ENCODE results near the gene BCAS3. TPM values are rescaled to one million over a fixed set of nuclear protein-coding genes. Genes with fewer than 3 reads are reported as not detected.
A peak's percentile ranks its signal among the peaks of the same experiment; 100 is the strongest.

The BCAS3 gene
- total RNA-seq, 1 experiment from 2014 or later: 6.0 TPM

DNA sequence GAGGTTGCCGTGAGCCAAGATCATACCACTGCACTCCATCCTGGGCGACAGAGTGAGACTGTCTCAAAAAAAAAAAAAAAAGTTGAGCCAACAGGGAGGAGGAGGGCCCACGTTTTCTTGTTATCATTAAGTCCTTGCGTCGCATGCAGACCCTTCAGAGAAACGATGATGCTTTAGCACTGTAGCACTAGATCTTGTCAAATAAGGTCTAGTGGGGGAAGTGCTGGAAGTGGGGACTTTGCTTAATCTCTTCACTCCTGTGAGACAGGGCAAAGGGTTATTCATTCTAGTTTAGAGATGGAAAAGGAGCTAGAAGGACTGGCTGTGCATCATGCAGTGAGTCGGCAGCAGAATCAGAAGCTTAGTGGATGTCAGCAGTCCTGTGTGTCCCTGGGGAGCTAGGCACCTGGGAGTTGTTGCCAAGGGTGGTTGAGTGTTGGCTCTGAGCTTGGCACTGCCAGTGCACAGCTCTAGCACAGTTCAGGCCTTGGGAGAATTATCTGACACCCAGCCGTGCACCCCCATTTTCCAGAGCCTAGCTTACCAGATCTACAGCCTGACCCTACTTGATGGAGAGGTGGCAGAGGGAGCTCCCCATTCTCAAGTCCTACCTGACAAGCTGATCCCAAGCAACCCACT is 688.5 kb downstream of the BCAS3 start:
- in situ Hi-C loops (cut with HindIII; ENCODE audit: low sequenced_read_pairs): no loop called here
- no peak for DNase-seq (ENCODE audit: low spot score)

DNA sequence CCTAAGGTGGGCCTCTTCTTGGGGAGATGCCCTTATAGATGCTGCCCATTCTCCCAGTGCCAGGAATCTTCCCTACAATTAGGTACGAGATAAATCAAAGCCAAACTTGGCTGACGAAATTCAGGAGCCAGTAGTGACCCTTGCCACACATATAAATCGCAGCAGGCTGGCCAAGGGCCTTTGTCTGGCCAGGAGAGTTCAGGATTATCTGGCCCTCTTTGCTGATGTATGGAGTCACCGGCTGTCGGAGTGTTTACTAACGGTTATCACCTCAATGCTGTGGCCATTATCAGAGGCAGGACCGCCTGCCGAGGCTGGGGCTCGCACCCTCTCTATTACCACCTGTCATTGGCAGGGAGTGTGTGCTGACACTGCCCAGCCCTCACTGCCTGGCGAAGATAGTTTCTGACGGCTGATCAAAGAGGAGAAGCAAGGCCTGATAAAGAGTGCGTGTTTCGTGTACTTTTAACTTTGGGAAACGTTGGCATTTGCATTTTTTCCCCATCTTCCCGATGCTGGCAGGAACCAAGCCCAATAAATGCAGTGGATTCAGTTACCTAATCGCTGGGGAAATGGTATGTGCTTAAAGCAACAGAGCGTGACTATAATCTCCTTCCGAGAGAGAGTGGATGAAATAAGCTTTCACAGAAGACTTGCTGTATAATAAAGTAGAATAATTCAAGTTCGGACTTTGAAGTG is 689.2 kb downstream of the BCAS3 start:
- DNase-seq (ENCODE audit: low spot score): peak; percentile 48
- in situ Hi-C loops (cut with HindIII; ENCODE audit: low sequenced_read_pairs): no loop called here

DNA sequence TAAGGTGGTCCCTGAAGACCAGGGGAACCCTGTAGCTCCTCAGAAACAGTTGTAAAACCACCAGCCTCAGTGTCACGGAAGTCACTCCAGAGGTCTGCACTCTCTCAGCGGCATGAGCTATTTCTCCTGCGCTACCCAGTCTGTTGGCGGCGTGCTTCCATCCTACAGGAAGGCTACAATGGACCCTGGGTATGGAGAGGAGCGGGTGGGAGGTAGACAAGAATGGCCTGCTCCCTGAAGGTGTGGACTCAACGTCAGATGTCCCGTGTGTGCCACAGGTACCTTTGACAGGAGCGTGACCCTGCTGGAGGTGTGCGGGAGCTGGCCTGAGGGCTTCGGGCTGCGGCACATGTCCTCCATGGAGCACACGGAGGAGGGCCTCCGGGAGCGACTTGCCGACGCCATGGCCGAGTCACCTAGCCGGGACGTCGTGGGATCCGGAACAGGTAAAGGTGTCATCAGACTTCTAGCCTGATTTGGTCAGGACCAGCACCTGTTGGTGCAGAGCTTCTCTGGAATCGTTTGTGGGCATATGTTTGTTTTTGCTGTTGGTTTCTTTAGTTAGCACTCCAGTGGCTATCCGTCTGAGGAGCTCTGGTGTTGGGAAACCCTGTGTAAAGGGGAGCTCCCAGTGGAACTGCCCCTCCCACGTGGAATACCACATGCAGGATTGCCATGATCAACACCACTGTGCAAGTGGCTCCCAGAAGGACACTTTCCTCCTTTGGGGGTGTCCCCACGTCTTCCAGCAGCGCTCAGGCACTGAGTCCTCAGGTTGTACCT is 690.6 kb downstream of the BCAS3 start:
- in situ Hi-C loops (cut with HindIII; ENCODE audit: low sequenced_read_pairs): no loop called here
- no peak for DNase-seq (ENCODE audit: low spot score)

DNA sequence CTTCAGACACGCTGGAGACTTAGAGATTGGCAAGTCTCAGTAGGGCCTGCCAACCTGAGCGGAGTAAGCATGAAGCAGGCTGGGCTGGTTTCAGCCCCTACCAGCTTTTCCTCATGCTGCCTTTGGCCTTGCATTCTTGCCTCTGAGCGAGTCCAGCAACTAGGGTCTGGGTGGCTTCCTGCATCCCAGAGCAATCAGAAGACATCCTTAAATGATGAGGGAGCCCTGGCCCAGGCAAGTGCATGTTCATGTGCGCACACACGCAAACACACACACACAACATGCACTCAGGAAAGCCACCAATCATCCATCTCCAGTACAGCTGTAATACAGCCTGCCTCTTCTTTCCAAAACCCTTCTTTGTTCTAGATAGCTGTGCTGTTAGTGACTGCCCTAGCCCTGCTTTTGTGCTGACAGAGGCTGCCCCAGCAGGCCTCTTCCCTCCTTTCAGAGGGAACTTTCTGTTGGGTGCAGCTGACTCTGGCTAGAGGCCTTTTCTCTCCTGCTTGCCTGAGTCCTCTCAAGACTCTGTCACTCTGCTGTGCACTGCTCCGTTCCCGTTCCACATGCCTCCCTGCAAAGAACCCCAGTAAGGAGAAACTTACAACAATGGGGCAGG is 691.3 kb downstream of the BCAS3 start:
- in situ Hi-C loops (cut with HindIII; ENCODE audit: low sequenced_read_pairs): no loop called here
- DNase-seq (ENCODE audit: low spot score): no peak

DNA sequence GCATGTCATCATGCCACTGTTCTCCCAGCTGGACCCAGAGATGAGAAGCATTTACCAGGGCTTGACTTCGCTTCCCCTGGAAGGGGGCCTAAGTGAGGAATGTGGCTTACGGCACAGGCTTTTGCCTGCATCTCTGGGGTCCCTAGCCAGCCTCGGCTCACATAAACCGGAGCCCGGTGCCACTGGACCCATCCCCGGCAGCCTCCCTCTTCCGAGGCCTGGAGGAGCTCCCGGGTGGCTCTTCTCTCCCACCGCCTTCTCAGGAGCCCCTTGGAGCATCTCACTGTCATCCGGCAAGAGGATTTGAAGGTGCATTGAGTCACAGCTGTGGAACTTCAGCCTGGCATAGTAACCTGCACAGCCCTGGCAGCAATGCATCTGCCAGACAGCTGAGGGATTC is 692.1 kb downstream of the BCAS3 start:
- in situ Hi-C loops (cut with HindIII; ENCODE audit: low sequenced_read_pairs): no loop called here
- DNase-seq (ENCODE audit: low spot score): no peak

DNA sequence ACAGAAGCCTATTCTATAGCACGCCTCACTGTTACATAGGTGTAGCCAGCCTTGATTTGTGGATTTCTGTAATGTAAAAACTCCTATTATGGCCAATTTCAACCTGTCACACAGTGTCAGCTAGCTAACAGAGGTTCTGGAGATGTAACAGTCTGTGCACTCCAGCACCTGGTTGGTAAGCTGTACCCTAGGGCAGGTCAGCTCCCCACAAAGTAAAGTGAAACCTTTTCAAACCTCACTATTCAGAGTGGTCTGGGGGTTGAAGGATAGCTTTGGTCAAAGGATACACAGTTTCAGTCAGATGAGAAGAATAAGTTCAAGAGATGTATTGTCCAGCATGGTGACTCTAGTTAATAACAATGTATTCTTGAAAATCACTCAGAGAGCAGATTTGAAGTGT is 693.5 kb downstream of the BCAS3 start:
- in situ Hi-C loops (cut with HindIII; ENCODE audit: low sequenced_read_pairs): no loop called here
- no peak for DNase-seq (ENCODE audit: low spot score)

DNA sequence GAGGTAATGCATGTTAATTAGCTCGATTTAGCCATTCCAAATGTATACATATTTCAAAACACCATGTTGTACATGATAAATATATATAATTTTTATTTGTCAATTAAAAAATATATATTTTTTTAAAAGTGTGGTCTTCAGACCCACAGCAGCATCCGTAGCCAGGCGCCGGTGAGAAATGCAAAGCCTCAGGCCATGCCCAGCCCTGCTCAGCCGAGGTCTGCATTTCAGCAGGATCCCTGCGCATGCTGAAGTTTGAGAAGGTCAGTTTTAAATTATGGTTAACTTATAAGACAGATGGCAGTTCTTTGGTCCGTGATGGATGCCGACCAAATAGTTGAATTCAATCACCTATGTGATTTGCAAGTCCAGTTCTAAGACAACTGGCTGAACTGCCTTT is 694.0 kb downstream of the BCAS3 start:
- in situ Hi-C loops (cut with HindIII; ENCODE audit: low sequenced_read_pairs): no loop called here
- DNase-seq (ENCODE audit: low spot score): no peak

- in situ Hi-C loops (cut with HindIII; ENCODE audit: low sequenced_read_pairs): no loop called here
- DNase-seq (ENCODE audit: low spot score): no peak
These were observed 694.8 kb downstream of the BCAS3 start for GRCh38 chr17:61372436-61372835.

DNA sequence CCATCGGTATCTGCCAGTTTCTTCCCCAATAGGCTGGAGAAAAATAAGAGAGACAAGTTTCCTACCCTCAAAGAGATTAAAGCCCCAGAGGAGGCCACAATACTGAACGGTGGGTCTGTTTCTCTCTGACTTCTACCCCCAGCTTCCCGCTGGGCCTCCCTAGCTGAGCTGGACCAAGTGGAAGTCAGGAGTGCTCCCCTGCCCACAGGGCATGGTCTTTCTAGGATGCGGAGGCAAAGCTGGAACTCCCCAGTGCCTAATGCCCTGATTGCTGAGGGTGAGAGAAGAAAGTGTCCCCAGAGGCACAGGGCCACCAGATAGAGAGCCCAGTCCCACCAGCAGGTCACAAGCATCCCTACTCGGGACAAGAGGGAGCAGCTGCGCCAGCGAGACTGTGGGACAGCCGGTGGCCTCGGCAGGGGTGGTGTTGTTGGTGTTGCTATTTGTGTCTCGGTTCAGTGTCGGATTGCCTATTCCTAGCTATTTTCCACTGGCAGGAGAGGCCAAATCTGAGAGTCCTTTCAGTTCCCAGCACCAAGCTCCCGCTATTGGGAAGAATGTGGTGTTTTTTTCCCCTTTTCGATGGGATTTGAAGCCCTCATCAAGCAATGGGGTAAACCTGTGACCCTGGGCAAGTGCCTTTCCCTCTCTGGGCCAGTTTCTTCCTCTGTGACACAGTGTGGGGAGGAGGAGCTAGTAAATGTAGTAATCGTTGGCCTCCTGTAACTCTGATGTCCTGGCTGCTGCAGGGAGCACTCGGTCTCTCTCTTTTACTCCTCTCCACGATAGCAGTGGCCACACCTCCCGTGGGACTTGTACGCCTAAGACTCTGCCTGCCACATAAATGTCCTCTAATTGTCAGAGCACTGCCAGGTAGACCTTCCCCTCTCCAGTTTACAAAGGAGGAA is 699.5 kb downstream of the BCAS3 start:
- in situ Hi-C loops (cut with HindIII; ENCODE audit: low sequenced_read_pairs): no loop called here

DNA sequence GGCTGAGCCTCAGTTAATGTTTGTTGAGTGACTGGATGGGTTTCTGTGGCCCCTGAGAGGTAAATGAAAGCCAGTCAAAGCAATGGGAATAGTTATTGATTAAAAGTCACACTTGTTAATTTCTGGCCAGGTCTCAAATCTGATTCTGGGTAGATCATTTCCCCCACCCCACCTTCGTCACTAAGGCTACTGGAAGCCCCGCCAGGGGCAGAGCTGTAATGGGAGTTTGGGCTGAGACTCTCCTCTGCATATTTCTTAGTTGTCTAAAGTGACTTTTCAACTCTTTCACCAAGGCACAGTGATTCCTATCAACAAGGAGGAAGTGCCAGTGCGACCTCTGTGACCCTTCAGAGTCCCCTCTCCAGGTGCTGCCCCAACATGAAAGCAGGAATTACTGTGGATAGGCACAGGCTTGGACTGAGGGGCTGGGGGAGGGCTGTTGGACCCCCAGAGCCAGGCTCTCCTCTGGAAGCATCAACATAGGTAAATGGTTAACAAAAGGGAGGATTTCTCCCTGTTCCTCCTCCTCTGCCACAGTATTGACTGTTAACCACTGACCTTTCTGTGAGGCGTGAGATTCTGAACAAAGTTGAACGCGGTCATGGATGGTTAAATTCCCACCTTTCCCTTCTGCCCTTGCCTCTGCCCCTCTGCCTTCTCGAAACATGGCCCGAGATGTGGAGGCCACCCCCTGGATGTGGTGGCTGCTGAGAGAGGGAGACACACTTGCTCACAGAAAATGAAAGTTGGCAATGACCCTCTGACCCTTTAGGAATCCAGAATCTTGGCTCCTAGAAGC is 701.2 kb downstream of the BCAS3 start:
- in situ Hi-C loops (cut with HindIII; ENCODE audit: low sequenced_read_pairs): no loop called here
- no peak for DNase-seq (ENCODE audit: low spot score)

More for the DNA sequence above, 699.5 kb downstream of the BCAS3 start:
- no peak for DNase-seq (ENCODE audit: low spot score)

GRCh38 chr17:61379457-61380216 is 702.0 kb downstream of the BCAS3 start:
- in situ Hi-C loops (cut with HindIII; ENCODE audit: low sequenced_read_pairs): no loop called here
- no peak for DNase-seq (ENCODE audit: low spot score)

DNA sequence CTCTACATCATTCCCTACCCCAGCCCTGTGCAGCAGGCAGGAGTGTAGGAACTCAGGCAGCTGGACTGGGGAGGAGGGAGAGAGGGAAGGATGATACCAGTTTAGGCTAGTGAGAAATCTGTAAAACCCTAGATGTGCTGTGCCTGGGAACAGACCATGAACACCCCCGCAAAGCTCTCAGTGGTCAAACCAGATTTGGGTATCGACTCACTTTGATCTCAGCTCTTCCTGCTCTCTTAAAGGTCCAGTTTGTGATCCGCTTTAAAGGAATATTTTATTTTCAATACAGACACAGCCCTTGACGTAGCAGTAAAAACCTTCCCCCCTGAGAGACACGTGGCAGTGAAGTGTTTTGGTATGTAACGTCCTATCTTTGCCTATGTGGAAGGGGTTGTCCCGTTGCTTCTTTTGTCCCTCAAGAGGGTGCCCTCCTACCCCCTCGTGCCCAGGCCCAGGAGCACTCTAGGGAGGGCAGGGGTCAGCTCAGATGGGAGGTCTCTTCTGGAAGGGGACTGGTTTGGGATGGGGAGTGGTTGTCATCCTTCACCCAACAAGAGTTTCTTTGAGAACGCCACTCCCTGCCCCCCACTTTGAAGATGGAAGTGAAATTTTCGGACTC is 702.7 kb downstream of the BCAS3 start:
- DNase-seq (ENCODE audit: low spot score): no peak
- in situ Hi-C loops (cut with HindIII; ENCODE audit: low sequenced_read_pairs): no loop called here

- in situ Hi-C loops (cut with HindIII; ENCODE audit: low sequenced_read_pairs): no loop called here
- DNase-seq (ENCODE audit: low spot score): no peak
These were observed 703.3 kb downstream of the BCAS3 start for GRCh38 chr17:61380836-61381525.

DNA sequence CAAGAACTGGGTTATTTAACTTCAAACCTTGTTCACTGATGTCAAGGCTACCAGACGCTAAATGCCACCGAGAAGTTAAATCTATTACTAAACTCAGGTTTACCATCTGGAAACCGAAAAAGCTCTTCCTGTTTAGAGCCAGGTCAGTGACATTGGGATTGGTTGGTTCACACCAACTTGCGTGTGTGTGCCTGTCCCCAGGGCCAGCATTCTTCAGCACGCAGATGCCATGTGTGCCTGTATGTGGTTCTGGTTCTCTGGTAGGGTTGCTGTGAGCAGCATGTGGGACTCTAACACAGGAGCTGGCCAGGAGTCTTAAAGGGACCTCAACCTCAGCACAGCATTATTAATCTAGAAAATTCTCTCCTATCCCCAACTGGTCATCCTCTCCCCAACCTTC is 703.9 kb downstream of the BCAS3 start:
- no peak for DNase-seq (ENCODE audit: low spot score)
- in situ Hi-C loops (cut with HindIII; ENCODE audit: low sequenced_read_pairs): no loop called here

DNA sequence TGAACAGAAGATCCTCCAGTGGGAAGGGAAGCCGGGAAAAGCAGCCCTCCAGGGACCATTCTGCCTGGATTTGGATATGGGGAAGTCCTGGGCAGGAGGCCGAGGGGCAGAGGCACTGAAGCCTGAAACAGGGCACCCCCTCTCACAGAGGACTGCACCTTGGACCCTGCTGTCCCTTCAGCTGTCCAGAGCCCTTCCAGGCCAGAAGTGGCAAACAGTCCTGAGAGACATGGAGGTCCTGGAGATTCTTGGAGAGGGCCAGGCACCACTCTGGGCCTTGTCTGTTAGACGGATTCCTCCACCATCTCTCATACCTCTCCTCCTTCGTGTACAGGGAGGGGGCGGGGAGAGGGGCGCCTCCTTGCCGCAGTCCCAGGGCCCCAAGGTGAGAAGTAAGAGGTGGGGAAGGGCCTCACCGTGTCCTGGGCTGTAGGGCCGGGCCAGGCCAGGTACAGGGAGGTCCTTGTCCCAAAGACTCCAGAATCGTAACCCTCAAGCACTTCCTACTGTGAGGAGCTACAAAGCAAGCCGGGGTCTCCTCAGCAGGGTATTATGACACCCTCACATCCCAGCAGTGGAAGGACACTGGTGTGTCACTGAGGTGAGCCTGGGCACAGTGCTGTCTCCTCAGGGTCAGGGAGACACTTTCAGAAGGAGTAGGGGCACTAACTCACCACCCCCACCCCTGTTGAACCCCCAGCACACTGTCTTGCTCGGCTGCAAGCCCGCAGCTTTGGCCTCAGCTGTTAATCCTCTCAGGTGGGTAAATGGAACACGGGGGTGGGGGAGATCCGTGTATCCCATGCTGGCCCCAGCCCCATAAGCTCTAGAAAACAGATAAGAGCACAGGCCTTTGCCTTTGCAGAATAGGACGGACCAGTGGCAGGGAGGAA is 705.4 kb downstream of the BCAS3 start:
- in situ Hi-C loops (cut with HindIII; ENCODE audit: low sequenced_read_pairs): no loop called here

More for the DNA sequence above, 705.4 kb downstream of the BCAS3 start:
- DNase-seq (ENCODE audit: low spot score): no peak

Data from G401 (cell line).